GM21529 (cell line): ENCODE measurements around the gene CDC14B.
"Not testable (repeated sequence)": the region's sequence is repeated elsewhere in the genome, so short reads cannot be mapped to it uniquely, and the experiment has no call there.

Experiments
- ATAC-seq: cut with Tn5 transposase; IDR thresholded peaks from one replicate; pipeline ENCODE4 v1.9.1; 2021; ENCODE audit not compliant: unreplicated experiment

The CDC14B gene

DNA sequence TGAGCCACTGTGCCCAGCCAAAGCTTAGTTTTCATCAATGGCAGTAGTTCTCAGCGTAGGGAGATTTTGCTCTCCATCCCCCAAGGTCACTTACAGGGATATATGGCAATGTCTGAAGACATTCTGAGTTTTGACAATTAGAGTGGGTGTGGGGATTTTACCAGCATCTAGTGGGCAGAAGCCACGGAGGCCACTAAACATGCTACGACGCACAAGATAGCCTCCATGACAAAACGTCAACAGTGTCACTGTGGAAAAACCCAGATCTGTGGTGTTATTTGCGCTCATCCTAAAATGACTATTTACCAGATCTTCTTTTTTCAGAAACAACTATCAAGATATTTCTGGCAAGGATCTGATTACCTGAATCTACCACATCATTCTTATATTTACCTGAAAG lies 68.2 kb downstream of the CDC14B start:
- ATAC-seq, result no peak

DNA sequence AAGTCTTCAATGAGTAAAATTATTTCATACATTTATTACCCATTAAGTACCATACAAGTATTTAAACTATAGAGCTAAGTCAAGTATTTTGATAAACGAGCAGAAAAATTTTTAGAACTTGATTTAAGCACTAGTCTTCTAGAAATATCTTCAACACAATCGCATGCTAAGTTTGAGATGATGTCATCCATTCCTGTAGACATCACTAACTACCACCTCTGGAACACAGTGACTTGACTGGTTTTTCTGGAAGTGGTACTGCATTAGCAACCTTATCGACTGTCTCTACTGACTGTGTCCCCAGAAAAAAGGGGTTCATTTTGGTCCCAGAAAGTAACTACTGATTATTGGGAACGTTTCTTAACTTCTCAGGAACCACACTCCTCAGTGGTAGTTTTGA lies 69.0 kb downstream of the CDC14B start:
- ATAC-seq, result no peak

DNA sequence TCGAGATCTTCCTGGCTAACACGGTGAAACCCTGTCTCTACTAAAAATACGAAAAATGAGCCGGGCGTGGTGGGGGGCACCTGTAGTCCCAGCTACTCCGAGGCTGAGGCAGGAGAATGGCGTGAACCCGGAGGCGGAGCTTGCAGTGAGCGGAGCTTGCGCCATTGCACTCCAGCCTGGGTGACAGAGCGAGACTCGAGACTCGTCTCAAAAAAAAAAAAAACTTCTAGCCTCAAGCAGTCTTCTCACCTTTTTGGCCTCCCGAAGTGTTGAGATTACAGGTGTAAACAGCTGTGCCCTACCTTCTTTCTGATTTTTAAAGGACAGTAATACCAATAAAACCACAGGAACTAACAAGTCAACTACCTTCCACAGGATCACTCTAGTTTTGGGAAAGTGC lies 76.5 kb downstream of the CDC14B start:
- ATAC-seq, result not testable (repeated sequence)

DNA sequence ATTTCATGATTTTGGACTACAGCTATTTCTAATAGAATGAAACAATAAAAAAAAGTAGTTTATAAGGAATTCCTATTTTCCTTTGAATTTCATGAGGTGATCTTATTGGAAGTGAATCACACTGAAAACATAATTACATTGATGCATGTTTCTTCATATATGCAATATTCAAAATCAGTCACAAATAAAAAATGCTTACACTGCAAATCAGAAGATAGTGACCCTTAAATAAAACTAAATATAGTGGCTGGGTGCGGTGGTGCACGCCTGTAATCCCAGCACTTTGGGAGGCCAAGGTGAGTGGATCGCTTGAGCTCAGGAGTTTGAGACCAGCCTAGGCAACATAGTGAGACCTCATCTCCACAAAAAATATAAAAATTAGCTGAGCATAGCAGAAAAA lies 79.5 kb downstream of the CDC14B start:
- ATAC-seq, result no peak

DNA sequence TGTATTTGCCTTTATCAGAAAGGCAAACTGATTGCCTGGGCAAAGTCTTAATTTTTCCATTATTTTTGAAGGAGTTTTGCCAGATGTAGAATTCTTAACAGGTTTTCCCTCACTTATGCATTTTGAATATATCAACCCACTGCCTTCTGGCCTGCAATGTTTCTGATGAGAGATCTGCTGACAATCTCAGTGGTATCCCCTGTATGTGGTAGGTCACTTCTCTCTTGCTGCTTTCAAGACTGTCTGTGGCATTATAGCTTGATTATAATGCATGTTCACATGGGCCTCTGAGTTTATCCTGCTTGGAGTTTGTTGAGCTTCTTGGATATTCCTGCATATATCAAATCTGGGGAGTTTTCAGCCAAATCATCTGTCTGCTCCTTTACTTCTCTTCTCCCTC lies 87.5 kb downstream of the CDC14B start:
- ATAC-seq, result no peak

DNA sequence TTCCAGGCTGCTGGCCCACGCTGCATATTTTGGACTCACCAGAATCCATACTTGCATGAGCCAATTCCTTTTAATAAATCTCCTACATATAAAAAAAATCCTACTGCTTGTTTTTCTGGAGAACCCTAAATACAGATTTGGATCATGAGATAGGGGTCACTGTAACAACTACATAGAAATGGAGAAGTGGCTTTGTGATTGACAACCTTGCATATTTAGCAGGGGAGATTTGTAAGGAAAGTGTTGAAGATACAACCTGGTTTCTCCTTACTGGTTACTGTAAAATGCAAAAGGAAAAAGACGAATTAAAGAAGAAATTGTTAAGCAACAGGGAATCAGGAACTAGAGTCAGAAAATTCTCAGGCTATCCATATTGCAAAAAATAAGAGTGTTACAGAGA lies 94.9 kb downstream of the CDC14B start:
- no peak for ATAC-seq

DNA sequence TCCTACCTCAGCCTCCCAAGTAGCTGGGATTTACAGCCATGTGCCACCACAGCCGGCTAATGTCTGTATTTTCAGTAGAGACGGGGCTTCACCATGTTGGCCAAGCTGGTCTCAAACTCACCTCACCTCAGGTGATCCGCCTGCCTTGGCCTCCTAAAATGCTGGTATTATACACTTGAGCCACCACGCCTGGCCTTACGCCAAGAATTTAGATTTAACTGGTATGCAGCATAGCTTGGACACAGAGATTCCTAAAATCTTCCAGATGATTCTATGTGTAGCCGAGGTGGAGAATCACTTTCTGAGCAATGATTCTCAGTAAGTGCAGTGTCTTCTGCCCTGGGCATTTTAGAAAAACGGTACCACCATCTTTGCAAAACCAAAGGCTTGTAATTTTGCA lies 95.6 kb downstream of the CDC14B start:
- ATAC-seq, result no peak

DNA sequence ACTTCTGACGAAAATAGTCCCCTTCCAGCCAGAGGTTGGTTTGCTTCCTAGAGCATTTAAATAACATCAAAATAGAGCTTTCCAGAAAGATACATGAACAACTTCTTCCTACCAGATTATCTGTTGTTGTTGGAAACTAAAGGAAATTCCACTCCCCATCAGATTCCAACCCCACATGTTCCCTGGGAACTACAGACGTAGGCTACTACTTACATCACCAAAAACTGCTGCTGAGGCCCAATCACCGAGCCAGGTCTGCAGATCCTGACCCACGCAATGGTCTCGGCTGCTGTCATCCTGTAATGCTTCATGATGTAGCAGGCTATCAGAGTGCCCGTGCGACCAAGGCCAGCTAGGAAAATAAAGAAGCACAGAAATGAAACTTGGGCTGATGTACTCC lies 96.3 kb downstream of the CDC14B start:
- no peak for ATAC-seq

DNA sequence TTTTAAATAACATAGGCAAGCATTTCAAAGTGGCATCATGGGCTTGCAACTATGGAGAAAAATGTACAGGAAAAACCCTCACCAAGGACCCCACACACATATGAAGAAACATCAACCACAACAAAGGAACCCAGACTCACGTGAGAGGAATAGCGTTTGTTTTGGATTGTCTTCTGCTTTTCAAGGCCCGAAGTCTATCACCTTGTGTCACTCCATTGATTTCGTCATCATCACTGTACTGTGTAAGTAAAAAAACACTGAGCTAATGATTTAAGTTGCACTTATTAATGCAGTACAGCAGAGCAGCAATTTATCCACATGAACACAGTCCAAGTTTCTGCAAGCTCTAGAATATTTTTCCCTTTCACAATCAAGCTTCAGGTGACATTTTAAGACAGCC lies 97.3 kb downstream of the CDC14B start:
- no peak for ATAC-seq

DNA sequence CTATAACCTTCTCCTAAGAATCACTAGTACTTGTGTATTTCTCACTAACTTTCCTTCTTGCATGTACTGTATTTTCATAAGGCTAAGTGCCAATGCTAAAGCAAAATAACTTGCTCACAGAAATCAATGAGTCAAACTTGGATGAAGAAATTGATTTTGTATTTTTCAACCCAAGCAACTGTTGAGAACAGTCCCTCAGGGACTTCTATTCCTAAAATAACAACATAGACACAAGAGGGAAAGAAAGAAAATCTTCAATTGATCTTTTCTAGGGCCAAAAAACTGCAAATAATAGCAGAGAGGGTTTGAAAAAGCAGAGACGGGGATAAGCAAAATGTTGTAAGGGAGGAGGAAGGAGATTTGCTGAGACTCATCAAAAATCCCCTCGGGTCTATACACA lies 99.9 kb downstream of the CDC14B start:
- ATAC-seq, result no peak

DNA sequence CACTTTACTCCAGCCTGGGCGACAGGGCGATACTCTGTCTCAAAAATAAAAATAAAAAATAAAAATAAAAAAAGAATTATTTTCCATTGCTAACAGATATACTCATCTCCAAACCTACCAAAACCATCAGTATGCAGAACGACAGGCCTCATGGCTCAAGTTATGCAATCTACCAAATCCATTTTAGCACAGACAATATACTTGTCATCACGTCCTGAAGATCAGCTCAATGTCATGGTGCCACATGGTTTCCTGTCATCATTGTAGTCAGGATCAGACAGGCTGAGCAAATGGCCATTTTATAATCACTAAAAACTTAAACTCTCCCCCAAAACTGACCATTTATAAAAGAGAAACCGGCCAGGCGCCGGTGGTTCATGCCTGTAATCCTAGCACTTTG lies 100.5 kb downstream of the CDC14B start:
- no peak for ATAC-seq

DNA sequence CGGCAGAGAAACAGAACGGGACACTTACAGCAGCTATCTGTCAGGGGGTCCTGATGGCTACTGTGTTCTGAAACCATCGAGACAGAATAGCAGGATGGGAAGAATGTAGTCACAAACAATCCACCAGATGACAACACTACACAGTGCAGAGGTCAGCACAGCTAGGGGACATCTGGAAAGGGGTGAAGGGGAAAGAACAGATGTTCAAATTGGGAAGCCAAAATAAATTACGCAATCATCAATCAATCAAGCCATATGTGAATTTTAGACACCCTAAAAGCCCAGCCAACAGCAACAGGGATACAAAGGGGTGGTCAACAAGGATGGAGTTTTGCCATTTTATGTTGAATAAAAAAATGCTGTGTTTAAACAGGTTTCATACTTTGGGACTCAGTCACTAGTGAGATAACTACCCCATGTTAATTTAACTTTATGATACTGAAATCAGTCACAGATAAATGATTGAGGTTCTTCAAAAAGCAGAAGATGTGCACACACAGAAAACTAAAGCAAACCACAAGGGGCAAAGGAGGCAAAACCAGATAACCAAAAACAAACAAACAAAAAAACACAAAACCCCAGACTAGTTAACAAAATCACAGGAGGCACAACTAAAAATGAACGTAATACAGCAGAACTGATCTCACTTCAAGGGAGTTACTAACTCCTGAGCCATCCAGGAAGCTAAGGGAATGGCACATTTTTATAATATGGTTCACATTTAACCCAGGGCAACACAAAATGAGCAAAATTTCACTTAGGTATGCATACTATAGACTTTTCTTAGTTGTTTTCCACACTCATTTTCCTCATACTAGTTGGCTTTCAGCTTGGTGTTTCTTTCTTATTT lies 103.8 kb downstream of the CDC14B start:
- no peak for ATAC-seq

DNA sequence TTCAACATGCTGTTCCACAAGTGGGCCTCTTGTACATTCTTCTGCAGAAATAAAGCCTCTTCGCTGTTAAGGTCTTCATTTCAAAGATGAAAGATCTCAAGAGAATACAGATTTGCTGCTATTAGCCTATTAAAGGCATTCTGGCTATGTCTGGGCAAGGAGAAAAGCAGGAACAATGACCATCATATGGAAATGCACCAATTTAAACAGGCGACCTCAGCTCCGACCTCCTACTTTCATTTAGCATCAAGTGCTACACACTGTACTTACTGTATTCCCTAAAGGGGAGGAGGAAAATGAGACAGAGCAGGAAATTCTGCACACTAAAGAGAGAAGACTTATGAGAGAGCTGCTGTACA lies 104.9 kb downstream of the CDC14B start:
- no peak for ATAC-seq

DNA sequence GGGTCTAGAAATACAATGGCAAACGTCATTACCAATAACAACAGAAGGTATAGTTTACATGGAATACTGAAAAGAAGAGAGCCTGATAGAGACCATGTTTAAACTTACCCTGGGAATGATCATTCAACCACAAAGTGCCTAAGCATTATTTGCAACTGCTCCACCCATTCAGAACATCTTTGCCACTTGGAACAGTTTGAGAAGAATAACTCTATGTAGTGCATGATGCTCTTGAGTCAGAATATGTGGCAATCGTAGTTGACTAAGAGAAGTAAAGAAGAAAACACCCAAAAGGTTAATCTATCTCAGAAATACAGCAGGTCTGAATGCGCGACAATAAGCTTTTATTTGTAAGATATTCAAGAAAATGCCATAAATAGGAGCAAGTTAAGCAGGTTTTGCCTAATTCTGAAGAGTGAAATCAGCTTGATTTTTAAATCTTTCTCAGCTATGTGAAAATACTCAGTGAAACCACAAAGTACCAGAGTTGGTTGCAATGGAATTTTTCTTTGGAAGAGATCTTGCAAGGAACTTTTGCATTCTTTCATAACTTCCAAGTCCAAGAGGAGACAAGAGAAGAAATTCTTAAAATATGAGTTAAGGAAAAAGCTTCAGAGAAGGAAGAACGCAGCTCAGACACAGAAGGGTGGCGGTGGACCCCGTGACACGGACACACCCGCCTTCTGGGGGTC lies 105.4 kb downstream of the CDC14B start:
- ATAC-seq, result no peak

DNA sequence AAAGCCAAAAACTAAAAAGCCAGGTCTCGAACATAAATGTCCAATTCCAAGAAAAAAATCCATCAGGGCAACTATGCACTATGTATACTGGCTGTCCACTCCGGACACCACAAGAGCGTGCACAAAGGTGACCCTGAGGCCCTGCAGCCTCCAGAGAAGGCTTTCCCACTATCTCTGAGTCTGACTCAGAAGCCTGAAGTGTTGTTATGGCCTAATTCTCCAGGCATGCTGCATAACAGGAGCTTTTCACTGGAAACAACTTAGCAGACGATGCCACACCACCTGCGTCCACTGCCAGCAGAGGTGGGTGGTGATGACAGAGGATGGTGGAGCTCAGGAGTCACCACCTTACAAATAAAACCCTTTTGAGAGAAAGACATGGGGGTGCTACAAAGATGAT lies 106.0 kb downstream of the CDC14B start:
- ATAC-seq, result no peak

DNA sequence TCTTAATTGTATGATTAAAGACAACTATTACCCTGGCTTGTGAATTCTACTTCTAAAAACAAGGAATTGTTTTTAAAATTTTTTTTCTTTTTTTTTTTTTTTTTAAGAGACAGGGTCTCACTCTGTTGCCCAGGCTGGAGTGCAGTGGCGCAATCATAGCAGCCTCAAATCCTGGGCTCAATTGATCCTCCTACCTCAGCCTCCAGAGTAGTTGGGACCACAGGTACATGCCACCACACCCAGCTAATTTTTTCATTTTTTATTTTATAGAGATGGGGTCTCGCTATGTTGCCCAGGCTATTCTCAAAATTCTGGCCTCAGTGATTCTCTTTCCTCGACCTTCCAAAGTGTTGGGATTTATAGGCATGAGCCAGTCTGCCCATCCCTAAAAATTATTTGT lies 107.4 kb downstream of the CDC14B start:
- ATAC-seq, result no peak

DNA sequence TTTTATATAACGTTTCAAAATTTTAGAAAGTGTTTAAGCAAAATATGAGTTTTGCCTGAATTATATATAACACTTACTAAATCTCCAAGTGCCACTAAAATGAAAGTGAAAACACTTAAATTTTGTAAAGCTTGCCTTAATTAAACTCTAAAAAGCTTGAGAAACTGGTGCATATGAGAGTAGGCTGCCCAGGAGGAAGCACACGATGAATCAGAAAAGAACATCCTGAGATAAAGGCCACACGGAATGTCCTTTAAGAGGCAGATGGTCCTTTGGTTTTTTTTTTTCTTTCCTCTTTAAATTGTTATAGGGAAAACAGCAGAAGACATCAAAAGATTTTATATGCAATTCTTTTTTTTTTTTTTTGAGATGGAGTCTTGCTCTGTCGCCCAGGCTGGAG lies 109.4 kb downstream of the CDC14B start:
- no peak for ATAC-seq

DNA sequence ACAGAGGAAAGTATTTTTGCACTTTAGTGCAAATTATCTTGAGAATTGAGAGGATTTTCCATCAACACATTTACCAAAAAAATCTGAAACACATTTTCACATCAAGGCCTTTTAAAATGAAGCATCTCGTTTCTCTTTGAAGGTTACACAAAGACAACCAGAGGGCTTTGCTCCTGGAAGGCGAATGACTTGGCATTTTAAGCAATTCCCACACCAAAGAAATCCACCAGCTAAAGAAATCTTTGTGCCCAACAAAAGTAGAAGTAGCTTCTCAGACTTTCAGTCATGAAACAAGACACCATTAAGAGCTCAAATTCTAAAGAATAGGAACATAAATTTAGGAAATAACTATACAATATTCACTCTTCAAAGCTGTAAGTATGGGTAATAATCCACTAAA lies 109.8 kb downstream of the CDC14B start:
- no peak for ATAC-seq

DNA sequence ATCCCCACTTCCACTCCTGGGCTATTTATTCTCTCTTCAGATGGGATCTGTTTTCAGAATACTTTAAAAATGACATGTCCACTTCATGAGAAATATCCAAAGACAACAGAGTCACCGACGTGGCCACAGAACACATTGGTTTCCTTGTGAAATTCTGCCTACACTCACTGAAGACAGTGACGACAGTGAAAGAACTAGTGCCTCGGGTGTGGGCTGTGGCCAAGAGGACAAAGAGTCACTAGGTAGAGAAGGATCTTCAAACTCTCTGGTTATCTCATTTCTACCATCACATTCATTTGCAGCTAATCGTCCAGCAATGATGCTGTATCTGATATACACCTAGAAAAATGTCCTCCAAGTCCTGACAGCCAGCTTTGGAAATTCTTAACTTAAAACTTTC lies 110.6 kb downstream of the CDC14B start:
- no peak for ATAC-seq

DNA sequence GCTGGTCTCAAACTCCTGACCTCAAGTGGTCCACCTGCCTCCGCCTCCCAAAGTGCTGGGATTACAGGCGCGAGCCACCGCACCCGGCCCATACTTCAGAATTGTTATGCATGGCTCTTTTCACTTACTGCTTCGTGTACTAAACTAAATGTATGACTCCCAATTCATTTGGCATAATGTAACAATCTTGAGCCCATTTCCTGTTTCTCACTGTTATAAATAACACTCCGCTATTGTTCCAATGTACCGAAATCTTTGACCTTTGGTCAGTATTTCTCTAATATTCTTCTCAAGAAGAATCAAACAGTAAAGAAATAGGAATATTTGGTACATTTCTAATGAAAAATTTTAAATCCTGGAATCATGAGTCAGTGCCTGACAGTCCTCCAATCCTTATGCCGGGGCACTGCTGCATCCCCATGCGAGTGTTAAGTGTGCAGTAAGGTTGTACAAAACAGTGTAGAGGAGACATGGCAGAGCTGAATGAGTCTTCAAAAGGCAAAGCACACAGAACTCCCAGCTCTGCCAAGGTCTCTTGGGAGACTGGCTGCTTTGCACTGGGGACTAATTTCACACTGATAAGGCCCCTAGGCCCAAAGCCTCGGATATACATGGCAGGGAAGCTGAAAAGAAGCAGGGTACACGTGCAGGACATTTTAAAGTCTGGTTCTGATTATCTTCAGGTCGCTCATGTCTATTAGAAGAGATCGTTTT lies 111.3 kb downstream of the CDC14B start:
- ATAC-seq, result no peak

DNA sequence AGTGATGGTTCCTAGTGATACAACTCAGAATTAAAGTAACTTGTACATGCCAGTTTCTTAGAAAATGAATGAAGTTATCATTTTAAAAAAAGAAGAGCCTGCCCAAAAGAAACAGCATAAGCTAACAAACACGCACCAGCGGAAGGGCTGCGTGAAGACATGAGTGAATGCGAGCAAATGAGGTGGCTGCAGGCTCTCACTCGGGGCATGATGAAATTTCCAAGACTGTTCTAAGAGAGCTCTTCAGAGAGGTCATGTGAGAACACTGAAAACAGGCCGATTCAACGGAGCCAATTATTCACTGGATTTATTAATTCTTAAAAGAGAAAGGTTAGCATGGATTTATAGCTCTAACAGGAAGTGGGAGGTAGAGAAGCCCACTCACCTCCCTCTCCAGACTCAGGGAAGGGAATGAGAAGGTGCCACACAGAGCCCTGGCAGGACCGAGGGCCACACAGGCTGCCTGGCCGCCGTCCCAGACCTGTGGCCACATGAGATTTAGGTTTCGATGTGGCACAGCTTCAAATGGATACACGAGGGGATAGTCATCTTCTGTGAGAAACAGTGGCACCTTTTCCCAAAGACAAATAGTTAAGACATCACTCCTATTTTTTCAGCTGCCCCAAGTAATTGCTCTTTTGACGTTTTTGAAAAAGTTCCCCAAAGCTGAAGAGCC lies 114.2 kb downstream of the CDC14B start:
- ATAC-seq, result no peak

DNA sequence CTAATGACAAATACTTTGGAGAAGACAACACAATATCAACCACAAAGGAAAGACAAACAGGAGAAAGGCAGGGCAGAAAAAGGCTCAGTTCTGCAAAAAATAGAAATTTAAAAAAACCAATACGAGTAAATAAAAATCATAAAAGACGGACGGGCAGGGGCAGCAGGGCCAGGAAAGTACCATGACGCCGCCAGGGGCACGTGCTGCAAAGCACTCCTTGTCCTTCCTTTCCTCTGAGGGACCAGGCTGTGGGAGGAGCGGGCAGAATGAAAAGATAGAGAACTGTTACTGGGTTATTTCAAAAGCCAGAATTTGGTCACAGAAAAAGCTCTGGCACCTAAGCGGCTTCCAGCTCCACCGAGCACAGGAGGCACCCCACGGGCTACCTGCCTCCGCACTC lies 115.7 kb downstream of the CDC14B start:
- ATAC-seq, result no peak
